GM10266 (cell line): Measurements from ENCODE around the gene CCSER1.
"Not testable (repeated sequence)": the region's sequence is repeated elsewhere in the genome, so short reads cannot be mapped to it uniquely, and the experiment has no call there.

Experiments used
- DNase-seq: peaks from one replicate; pipeline ENCODE4 v3.0.0; 2012; ENCODE audit errors: extremely low spot score
- CTCF ChIP-seq: IDR thresholded peaks from 2 replicates; pipeline ENCODE4 v1.5.1; 2012; ENCODE audit warnings: mild to moderate bottlenecking, low read depth; ENCODE audit not compliant: control insufficient read depth, insufficient read depth; ENCODE audit errors: missing control alignments

The CCSER1 gene

GRCh38 chr4:91304292-91304691 is 1177.1 kb downstream of the CCSER1 start:
- no peak for TF ChIP-seq CTCF
- no peak for DNase-seq

- TF ChIP-seq CTCF: no peak
- DNase-seq: no peak
These were observed 1190.2 kb downstream of the CCSER1 start for GRCh38 chr4:91317434-91317833.

GRCh38 chr4:91319556-91320268 is 1192.5 kb downstream of the CCSER1 start:
- DNase-seq: no peak
- TF ChIP-seq CTCF: no peak

GRCh38 chr4:91322961-91323360 is 1195.8 kb downstream of the CCSER1 start:
- no peak for DNase-seq
- no peak for TF ChIP-seq CTCF

GRCh38 chr4:91325495-91325894 is 1198.3 kb downstream of the CCSER1 start:
- no peak for TF ChIP-seq CTCF
- no peak for DNase-seq

GRCh38 chr4:91326167-91326566 is 1199.0 kb downstream of the CCSER1 start:
- not testable (repeated sequence) for DNase-seq

- no peak for DNase-seq
- TF ChIP-seq CTCF: no peak
These were observed 1203.5 kb downstream of the CCSER1 start for GRCh38 chr4:91330555-91331137.

- no peak for TF ChIP-seq CTCF
- no peak for DNase-seq
These were observed 1213.6 kb downstream of the CCSER1 start for GRCh38 chr4:91340822-91341221.
